ENCODE results near the gene DIRAS2.

DNA sequence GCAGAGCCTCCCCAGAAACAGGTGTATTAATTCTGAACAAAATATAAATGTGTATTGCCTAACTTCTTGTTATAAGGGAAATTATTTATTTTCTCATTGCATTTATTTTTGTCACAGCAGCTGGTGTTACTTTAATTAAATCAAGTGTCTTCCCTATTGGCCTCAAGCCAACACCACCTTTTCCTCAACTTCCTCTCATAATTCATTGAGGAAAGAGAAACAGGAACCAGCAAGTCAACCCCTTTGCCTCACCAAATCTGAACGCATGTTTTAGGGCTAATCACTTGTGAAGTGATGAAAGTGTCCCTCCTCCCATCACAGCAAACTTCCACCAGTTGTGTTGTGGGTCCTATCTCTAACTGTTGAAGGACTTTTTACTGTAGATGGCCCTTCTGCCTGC, 73.1 kb downstream of the DIRAS2 start:
- TF ChIP-seq EZH2 (IDR thresholded peaks at IDR 0.05; ENCODE audit: borderline replicate concordance, insufficient read depth, low read depth, low read length, poor library complexity, severe bottlenecking) (no peak), CTCF (IDR thresholded peaks at IDR 0.05) (no peak)
